KMS-11 (cell line): Measurements from ENCODE around the gene GRAMD2B.

Experiments used
- H2AFZ ChIP-seq: fragments of 200-600 bp; sonication (generic); 2 replicates; pipeline ENCODE4 v1.6.1; 2016; ENCODE audit warnings: antibody characterized with exemption, mixed run types, low read depth
- H3K27ac ChIP-seq: fragments of 200-600 bp; sonication (generic); 2 replicates; pipeline ENCODE4 v1.6.1; 2016; ENCODE audit warnings: mild to moderate bottlenecking, mixed run types
- H3K27me3 ChIP-seq: fragments of 200-600 bp; sonication (generic); 2 replicates; pipeline ENCODE4 v1.6.1; 2017; ENCODE audit warnings: mild to moderate bottlenecking, low read depth, mixed run types, moderate library complexity; ENCODE audit not compliant: insufficient read depth
- H3K36me3 ChIP-seq: fragments of 200-600 bp; sonication (generic); 2 replicates; pipeline ENCODE4 v1.6.1; 2017; ENCODE audit warnings: mild to moderate bottlenecking, mixed run types; ENCODE audit not compliant: insufficient read depth
- H3K4me1 ChIP-seq: fragments of 200-600 bp; sonication (generic); 2 replicates; pipeline ENCODE4 v1.6.1; 2016; ENCODE audit warnings: mild to moderate bottlenecking, low read depth, mixed run types; ENCODE audit not compliant: poor library complexity, severe bottlenecking
- H3K4me2 ChIP-seq: fragments of 200-600 bp; sonication (generic); 2 replicates; pipeline ENCODE4 v1.7.0; 2016; ENCODE audit warnings: mild to moderate bottlenecking, mixed run types
- H3K4me3 ChIP-seq: fragments of 200-600 bp; sonication (generic); IDR thresholded peaks from 2 replicates; pipeline ENCODE4 v1.6.1; 2017; ENCODE audit warnings: low read depth, low read length, mixed read lengths; ENCODE audit not compliant: insufficient read depth
- H3K79me2 ChIP-seq: fragments of 200-600 bp; sonication (generic); 2 replicates; pipeline ENCODE4 v1.6.1; 2016; ENCODE audit warnings: low read depth, mixed run types; ENCODE audit not compliant: insufficient read depth
- H3K9ac ChIP-seq: fragments of 200-600 bp; sonication (generic); 2 replicates; pipeline ENCODE4 v1.6.1; 2016; ENCODE audit warnings: mild to moderate bottlenecking, mixed run types
- H4K20me1 ChIP-seq: fragments of 200-600 bp; sonication (generic); 2 replicates; pipeline ENCODE4 v1.6.1; 2016; ENCODE audit warnings: mild to moderate bottlenecking, mixed run types; ENCODE audit not compliant: insufficient read depth
- TF ChIP-seq, protein P1 (sequence below): fragments of 200-600 bp; sonication (generic); conservative IDR thresholded peaks from 2 replicates; pipeline ENCODE4 v1.6.1; 2017; ENCODE audit warnings: low read depth, mild to moderate bottlenecking, antibody characterized with exemption, low read length, moderate library complexity, mixed read lengths

The GRAMD2B gene

DNA sequence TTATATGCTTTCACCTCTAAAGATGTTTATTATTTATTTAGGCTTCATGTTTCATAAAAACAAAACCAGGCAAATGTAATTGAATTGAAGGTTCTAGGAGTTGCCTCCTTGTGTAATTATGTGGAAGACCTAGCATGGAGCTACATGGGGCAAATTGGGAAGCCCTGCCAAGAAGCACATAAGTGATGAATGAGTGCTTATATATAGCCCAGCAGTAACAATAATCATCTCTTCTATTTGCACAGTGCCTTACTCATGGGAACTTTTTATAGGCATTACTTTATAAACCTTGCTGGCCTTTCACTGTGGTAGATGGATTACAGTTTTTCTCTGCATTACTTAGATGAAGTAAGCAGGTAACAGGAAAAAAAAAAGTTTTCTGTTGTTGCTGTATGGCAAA lies 40.0 kb upstream of the GRAMD2B start:
- Histone ChIP-seq H3K4me2 (no peak overlapping the region), H4K20me1 (no peaks in the 10 kb centered on the region), H3K9ac (no peak overlapping the region), H3K27me3 (no peaks in the 10 kb centered on the region), H3K27ac (no peak overlapping the region), H3K4me1 (no peaks in the 10 kb centered on the region), H2AFZ (no peak overlapping the region), H3K79me2 (no peaks in the 10 kb centered on the region), H3K36me3 (no peaks in the 10 kb centered on the region), H3K4me3 (no peak overlapping the region)
- TF ChIP-seq, protein P1, sequence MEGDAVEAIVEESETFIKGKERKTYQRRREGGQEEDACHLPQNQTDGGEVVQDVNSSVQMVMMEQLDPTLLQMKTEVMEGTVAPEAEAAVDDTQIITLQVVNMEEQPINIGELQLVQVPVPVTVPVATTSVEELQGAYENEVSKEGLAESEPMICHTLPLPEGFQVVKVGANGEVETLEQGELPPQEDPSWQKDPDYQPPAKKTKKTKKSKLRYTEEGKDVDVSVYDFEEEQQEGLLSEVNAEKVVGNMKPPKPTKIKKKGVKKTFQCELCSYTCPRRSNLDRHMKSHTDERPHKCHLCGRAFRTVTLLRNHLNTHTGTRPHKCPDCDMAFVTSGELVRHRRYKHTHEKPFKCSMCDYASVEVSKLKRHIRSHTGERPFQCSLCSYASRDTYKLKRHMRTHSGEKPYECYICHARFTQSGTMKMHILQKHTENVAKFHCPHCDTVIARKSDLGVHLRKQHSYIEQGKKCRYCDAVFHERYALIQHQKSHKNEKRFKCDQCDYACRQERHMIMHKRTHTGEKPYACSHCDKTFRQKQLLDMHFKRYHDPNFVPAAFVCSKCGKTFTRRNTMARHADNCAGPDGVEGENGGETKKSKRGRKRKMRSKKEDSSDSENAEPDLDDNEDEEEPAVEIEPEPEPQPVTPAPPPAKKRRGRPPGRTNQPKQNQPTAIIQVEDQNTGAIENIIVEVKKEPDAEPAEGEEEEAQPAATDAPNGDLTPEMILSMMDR = no peak

DNA sequence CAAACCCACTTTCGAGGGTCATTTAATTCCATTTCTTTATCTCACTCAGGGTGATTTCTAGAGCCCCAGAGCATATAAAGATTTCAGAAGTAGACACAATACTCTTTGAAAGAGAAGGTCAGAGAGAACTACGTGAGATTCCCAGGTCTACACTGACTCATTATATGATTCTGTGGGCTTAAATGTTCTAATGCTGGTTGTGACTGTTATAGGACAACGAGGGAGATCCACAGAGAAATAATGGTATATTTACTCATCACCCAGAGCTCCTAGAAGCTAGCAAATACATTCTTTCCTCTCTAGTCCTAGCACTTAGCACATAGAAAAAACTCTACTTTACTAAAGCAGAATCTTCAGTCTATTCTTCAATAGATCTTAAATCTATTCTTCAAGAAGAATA lies 39.4 kb upstream of the GRAMD2B start:
- Histone ChIP-seq H4K20me1 (no peaks in the 10 kb centered on the region), H3K4me3 (no peak overlapping the region), H3K4me1 (peaks cover 5% of the 10 kb centered on the region), H3K27me3 (no peaks in the 10 kb centered on the region), H3K9ac (no peak overlapping the region), H3K36me3 (no peaks in the 10 kb centered on the region), H3K4me2 (no peak overlapping the region), H3K27ac (no peak overlapping the region), H2AFZ (no peak overlapping the region), H3K79me2 (no peaks in the 10 kb centered on the region)
- TF ChIP-seq, protein P1 = no peak

DNA sequence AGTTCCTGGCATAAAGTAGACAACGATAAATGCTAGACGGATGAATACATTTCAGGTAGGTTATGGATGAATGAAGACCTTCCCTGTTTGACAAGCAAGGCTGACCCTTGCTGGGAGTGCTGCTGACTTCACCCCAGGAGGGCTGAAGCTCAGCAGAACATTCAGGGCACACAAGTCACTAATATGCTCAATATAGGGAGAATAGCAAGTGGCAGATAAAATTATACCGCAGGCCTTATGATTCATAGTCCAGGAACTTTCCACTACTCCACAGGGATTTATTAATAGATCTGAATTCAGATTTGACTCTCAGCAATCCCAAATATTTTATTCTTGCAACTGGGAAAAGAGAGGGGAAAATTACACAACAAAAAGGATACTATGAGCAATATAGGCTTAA lies 38.2 kb upstream of the GRAMD2B start:
- H3K4me2 ChIP-seq = no peak overlapping the region

DNA sequence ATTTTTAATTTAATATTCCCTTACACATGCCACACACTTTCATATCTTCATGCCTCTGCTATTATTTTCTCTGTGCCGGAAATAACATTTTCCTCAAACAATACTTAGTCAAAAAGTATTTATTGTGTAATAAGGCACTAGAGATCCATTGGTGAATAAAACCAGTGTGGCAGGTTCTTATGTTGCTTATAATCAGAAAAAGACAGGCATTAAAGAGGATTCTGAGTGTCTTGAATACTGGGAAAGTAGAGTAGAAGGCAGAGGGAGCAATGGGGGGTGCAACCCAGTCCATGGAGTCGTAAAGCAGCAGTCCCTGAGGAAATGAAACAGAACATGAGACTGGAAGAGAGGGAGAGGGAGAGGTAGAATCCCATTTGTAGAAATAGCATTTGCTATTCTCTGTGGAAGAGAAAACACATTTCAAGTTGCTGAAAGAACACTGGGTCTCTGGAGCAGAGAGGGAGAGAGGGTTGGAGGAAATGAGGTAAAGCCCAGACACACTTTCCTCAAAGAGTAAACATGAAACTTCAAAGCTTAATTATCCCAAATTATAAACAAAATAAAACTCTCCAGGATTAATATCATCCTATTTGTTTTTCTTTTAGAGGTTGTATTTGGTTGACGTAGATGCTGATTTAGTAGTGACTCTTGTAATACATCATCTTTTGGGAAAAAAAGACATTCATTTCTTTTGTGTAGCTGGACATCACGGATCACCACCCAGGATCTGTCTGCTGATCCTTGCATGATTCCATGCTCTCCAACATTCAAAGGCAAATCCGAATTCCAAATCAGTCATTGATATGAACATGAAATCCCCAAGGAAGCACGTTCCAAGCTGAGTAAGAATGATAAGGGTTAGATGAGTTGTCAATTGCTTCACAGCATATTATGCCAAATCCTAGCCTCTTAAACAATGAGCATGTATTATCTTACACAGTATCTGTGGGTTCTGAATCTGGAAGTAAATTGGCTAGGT lies 37.4 kb upstream of the GRAMD2B start:
- Histone ChIP-seq H2AFZ (no peak overlapping the region), H3K4me3 (no peak overlapping the region), H3K4me1 (peaks cover 8% of the 10 kb centered on the region), H3K4me2 (no peak overlapping the region), H4K20me1 (no peaks in the 10 kb centered on the region), H3K27me3 (no peaks in the 10 kb centered on the region), H3K36me3 (no peaks in the 10 kb centered on the region), H3K9ac (no peak overlapping the region), H3K27ac (no peak overlapping the region), H3K79me2 (no peaks in the 10 kb centered on the region)
- TF ChIP-seq, protein P1 = no peak

More for the DNA sequence above, 38.2 kb upstream of the GRAMD2B start:
- no peaks in the 10 kb centered on the region for H3K36me3 ChIP-seq
- no peaks in the 10 kb centered on the region for H3K79me2 ChIP-seq
- TF ChIP-seq, protein P1 = no peak
- H3K27me3 ChIP-seq = no peaks in the 10 kb centered on the region
- no peak overlapping the region for H3K9ac ChIP-seq
- no peaks in the 10 kb centered on the region for H4K20me1 ChIP-seq
- H3K27ac ChIP-seq = no peak overlapping the region
- peaks cover 8% of the 10 kb centered on the region for H3K4me1 ChIP-seq
- no peak overlapping the region for H3K4me3 ChIP-seq
- no peak overlapping the region for H2AFZ ChIP-seq
